ENCODE measurements around the gene ANOS1.

DNA sequence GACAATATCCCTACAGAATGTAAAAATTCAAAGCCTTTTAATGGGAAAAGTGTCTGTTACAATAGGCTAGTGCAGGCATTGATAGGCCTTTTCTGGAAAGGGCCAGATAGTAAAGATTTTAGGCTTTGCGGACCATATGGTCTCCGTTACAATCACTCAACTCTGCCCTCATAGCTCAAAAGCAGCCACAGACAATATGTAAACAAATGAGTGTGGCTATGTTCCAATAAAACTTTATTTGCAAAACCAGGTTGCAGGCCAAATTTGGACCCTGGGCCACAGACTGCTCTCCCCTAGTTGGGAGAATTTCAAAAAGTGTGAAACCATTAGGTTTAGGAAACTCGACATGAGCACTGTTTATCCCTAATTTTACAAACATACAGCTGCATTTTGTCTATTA lies 155.1 kb downstream of the ANOS1 start:
- TF ChIP-seq, protein P1, sequence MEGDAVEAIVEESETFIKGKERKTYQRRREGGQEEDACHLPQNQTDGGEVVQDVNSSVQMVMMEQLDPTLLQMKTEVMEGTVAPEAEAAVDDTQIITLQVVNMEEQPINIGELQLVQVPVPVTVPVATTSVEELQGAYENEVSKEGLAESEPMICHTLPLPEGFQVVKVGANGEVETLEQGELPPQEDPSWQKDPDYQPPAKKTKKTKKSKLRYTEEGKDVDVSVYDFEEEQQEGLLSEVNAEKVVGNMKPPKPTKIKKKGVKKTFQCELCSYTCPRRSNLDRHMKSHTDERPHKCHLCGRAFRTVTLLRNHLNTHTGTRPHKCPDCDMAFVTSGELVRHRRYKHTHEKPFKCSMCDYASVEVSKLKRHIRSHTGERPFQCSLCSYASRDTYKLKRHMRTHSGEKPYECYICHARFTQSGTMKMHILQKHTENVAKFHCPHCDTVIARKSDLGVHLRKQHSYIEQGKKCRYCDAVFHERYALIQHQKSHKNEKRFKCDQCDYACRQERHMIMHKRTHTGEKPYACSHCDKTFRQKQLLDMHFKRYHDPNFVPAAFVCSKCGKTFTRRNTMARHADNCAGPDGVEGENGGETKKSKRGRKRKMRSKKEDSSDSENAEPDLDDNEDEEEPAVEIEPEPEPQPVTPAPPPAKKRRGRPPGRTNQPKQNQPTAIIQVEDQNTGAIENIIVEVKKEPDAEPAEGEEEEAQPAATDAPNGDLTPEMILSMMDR (conservative IDR thresholded peaks at IDR 0.05) = no peak
- no peak for TF ChIP-seq EZH2 (IDR thresholded peaks at IDR 0.05; ENCODE audit: low read depth)

All from PC-9 (cell line).